K562 (cell line): ENCODE results near the gene RBM4B.

Experiments used
- FOXP1 ChIP-seq: sonication (generic); formaldehyde crosslinking; IDR thresholded peaks from 2 replicates; pipeline ENCODE4 v1.8.0; 2022; ENCODE audit warnings: mild to moderate bottlenecking, missing genetic modification reagents
- GABPB1 ChIP-seq: sonication (generic); formaldehyde crosslinking; IDR thresholded peaks from 2 replicates; pipeline ENCODE4 v1.8.0; 2022; ENCODE audit warnings: mild to moderate bottlenecking, missing genetic modification reagents
- GATAD2B ChIP-seq: fragments of 450-650 bp; IDR thresholded peaks from 2 replicates; pipeline ENCODE4 v1.6.1; 2017; ENCODE audit warnings: mild to moderate bottlenecking, borderline replicate concordance
- JUN ChIP-seq, 2 experiments: sonication (generic) in 1 of 2; formaldehyde crosslinking in 1 of 2; IDR thresholded peaks; 2 replicates each; pipeline versions ENCODE4 v1.6.1 to v1.8.0; 2012 to 2022; ENCODE audit warnings: borderline replicate concordance in 2 of 2, mild to moderate bottlenecking in 2 of 2, improper control_type of control experiment in 1 of 2, low read depth in 1 of 2, low read length in 1 of 2, missing genetic modification reagents in 1 of 2
- POLR2A ChIP-seq: fragments of 450-650 bp; conservative IDR thresholded peaks from 2 replicates; pipeline ENCODE4 v1.6.1; 2016
- RCOR1 ChIP-seq, 2 experiments: IDR thresholded peaks; 2 replicates each; pipeline ENCODE4 v1.6.1; 2012; ENCODE audit warnings: low read depth in 2 of 2, low read length in 2 of 2, borderline replicate concordance in 1 of 2, improper control_type of control experiment in 1 of 2
- SAP30 ChIP-seq: fragments of 200-600 bp; sonication (generic); IDR thresholded peaks from 2 replicates; pipeline ENCODE4 v1.6.1; 2012; ENCODE audit warnings: borderline replicate concordance, low read depth, mild to moderate bottlenecking, moderate library complexity, low read length, control low read depth, inconsistent platforms; ENCODE audit not compliant: insufficient read depth, poor library complexity, severe bottlenecking
- SMAD3 ChIP-seq: fragments of 450-650 bp; formaldehyde crosslinking; conservative IDR thresholded peaks from 2 replicates; pipeline ENCODE4 v1.4.0; 2020; ENCODE audit warnings: mild to moderate bottlenecking
- ZNF184 ChIP-seq: sonication (generic); formaldehyde crosslinking; IDR thresholded peaks from 2 replicates; pipeline ENCODE4 v1.5.0; 2020; ENCODE audit warnings: missing genetic modification reagents
- TF ChIP-seq, protein P1 (sequence below): conservative IDR thresholded peaks from 2 replicates; pipeline ENCODE4 v1.6.1; 2011; ENCODE audit warnings: low read depth, mild to moderate bottlenecking, low read length; ENCODE audit not compliant: control insufficient read depth
- TF ChIP-seq, protein P2 (sequence below), 2 experiments: fragments of 450-650 bp in 1 of 2; sonication (generic) in 1 of 2; formaldehyde crosslinking in 1 of 2; IDR thresholded peaks; 2 replicates each; pipeline versions ENCODE4 v1.7.1 to v1.9.0; 2016 to 2022; ENCODE audit warnings: inconsistent platforms in 1 of 2, mild to moderate bottlenecking in 1 of 2, missing genetic modification reagents in 1 of 2
- TF ChIP-seq, protein P3 (sequence below), 2 experiments: fragments of 450-650 bp in 1 of 2; IDR thresholded peaks; 2 replicates each; pipeline ENCODE4 v1.6.1; 2011 to 2017; ENCODE audit warnings: low read depth in 2 of 2, antibody characterized with exemption in 1 of 2, borderline replicate concordance in 1 of 2, low read length in 1 of 2, mild to moderate bottlenecking in 1 of 2, mixed read lengths in 1 of 2; ENCODE audit not compliant: control insufficient read depth in 1 of 2

DNA sequence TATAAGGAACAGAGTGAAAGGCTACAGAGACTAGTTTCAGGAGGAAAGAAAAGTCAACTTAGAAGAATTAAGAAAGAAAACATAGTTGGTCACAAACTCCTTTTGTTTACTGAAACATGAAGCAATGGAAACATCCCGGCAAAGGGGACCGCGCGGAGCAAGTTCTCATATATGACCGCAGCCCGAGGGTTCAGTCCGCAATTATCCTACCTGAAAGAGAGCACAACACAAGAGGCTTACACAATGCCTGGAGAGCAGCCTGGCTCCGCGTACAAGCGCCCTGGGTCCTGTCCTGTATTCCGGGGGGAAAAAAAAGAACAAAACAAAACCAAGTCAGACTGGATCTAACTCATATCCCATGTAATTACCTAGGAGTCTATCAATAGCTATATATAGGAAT lies 12.3 kb downstream of the RBM4B start:
- TF ChIP-seq FOXP1 (CRISPR knock-in tag), result no peak
- TF ChIP-seq POLR2A, result no peak
- no peak for TF ChIP-seq JUN (IDR thresholded peaks at IDR 0.05; ENCODE audit: borderline replicate concordance, low read depth, low read length)
- no peak for TF ChIP-seq JUN (CRISPR knock-in tag; IDR thresholded peaks at IDR 0.05; ENCODE audit: borderline replicate concordance)
- no peak for TF ChIP-seq SMAD3 (CRISPR knock-in tag)
- TF ChIP-seq GATAD2B, result no peak
- TF ChIP-seq, protein P1, sequence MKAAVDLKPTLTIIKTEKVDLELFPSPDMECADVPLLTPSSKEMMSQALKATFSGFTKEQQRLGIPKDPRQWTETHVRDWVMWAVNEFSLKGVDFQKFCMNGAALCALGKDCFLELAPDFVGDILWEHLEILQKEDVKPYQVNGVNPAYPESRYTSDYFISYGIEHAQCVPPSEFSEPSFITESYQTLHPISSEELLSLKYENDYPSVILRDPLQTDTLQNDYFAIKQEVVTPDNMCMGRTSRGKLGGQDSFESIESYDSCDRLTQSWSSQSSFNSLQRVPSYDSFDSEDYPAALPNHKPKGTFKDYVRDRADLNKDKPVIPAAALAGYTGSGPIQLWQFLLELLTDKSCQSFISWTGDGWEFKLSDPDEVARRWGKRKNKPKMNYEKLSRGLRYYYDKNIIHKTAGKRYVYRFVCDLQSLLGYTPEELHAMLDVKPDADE, result no peak
- no peak for TF ChIP-seq RCOR1 (IDR thresholded peaks at IDR 0.05; ENCODE audit: borderline replicate concordance in 1 of 2, low read depth in 2 of 2, low read length in 2 of 2)
- TF ChIP-seq ZNF184, result no peak
- TF ChIP-seq, protein P2, sequence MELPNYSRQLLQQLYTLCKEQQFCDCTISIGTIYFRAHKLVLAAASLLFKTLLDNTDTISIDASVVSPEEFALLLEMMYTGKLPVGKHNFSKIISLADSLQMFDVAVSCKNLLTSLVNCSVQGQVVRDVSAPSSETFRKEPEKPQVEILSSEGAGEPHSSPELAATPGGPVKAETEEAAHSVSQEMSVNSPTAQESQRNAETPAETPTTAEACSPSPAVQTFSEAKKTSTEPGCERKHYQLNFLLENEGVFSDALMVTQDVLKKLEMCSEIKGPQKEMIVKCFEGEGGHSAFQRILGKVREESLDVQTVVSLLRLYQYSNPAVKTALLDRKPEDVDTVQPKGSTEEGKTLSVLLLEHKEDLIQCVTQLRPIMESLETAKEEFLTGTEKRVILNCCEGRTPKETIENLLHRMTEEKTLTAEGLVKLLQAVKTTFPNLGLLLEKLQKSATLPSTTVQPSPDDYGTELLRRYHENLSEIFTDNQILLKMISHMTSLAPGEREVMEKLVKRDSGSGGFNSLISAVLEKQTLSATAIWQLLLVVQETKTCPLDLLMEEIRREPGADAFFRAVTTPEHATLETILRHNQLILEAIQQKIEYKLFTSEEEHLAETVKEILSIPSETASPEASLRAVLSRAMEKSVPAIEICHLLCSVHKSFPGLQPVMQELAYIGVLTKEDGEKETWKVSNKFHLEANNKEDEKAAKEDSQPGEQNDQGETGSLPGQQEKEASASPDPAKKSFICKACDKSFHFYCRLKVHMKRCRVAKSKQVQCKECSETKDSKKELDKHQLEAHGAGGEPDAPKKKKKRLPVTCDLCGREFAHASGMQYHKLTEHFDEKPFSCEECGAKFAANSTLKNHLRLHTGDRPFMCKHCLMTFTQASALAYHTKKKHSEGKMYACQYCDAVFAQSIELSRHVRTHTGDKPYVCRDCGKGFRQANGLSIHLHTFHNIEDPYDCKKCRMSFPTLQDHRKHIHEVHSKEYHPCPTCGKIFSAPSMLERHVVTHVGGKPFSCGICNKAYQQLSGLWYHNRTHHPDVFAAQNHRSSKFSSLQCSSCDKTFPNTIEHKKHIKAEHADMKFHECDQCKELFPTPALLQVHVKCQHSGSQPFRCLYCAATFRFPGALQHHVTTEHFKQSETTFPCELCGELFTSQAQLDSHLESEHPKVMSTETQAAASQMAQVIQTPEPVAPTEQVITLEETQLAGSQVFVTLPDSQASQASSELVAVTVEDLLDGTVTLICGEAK (IDR thresholded peaks at IDR 0.05), result no peak
- TF ChIP-seq, protein P2 (CRISPR knock-in tag; IDR thresholded peaks at IDR 0.05), result no peak
- no peak for TF ChIP-seq SAP30
- TF ChIP-seq GABPB1, result no peak
- TF ChIP-seq, protein P3, sequence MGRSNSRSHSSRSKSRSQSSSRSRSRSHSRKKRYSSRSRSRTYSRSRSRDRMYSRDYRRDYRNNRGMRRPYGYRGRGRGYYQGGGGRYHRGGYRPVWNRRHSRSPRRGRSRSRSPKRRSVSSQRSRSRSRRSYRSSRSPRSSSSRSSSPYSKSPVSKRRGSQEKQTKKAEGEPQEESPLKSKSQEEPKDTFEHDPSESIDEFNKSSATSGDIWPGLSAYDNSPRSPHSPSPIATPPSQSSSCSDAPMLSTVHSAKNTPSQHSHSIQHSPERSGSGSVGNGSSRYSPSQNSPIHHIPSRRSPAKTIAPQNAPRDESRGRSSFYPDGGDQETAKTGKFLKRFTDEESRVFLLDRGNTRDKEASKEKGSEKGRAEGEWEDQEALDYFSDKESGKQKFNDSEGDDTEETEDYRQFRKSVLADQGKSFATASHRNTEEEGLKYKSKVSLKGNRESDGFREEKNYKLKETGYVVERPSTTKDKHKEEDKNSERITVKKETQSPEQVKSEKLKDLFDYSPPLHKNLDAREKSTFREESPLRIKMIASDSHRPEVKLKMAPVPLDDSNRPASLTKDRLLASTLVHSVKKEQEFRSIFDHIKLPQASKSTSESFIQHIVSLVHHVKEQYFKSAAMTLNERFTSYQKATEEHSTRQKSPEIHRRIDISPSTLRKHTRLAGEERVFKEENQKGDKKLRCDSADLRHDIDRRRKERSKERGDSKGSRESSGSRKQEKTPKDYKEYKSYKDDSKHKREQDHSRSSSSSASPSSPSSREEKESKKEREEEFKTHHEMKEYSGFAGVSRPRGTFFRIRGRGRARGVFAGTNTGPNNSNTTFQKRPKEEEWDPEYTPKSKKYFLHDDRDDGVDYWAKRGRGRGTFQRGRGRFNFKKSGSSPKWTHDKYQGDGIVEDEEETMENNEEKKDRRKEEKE (IDR thresholded peaks at IDR 0.05; ENCODE audit: borderline replicate concordance in 1 of 2, control insufficient read depth in 1 of 2, low read depth in 2 of 2, low read length in 1 of 2), result no peak
